ENCODE results near the gene TOR1AIP2.

Gene TOR1AIP2

DNA sequence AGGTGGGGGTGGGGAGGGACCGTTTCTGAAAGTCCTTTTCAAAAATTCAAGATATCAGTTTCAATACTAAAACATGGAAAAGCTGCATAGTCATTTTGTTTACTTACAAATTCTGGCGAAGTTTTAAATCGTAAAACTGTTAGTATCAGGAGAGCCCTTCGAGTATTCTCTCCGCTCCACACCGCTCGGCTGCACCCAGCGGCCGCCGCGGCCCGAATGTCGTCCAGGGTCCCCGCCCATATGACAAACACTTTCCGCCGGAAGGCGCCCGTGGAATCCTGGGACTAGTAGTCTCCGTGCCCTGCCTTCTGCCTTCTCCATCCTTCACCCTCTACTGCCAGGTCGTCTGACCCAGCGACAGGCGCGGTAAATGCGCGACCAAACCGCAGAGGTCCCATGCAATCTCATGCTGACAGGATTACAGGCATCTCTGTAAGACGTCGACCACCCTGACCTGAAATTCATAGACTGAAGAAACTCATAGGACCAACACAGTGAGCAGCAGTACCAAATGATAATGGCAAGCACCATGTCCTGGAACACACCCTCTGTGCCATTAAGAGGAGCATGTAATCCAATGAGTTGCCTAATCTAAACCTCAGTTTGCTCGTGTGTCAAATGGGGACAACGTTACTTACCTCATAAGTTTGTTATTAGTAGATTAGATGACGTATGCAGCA is at the start of gene TOR1AIP2:
Gene TOR1AIP2, minus strand, starts transcription at position 218 of the 680 bp plus-strand sequence. CDS start 25,138 bp downstream, outside the sequence.
- DNase-seq, result peak; percentile 37

DNA sequence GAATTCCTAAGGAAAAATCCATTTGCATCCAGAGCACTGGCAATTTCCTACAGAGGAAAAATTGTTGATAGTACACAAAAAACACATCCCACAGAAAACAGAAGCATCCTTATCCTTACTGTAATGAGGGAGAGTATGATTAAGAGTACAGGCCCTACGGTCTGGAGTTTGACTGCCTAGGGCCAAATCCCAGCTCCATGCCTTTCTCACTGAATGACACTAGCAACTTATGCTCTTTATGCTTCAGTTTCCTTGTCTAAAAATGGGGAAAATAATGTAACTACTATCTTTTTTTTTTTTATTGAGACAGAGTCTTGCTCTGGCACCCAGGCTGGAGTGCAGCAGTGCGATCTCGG is 49.2 kb upstream of the TOR1AIP2 start:
- no peak for DNase-seq

DNA sequence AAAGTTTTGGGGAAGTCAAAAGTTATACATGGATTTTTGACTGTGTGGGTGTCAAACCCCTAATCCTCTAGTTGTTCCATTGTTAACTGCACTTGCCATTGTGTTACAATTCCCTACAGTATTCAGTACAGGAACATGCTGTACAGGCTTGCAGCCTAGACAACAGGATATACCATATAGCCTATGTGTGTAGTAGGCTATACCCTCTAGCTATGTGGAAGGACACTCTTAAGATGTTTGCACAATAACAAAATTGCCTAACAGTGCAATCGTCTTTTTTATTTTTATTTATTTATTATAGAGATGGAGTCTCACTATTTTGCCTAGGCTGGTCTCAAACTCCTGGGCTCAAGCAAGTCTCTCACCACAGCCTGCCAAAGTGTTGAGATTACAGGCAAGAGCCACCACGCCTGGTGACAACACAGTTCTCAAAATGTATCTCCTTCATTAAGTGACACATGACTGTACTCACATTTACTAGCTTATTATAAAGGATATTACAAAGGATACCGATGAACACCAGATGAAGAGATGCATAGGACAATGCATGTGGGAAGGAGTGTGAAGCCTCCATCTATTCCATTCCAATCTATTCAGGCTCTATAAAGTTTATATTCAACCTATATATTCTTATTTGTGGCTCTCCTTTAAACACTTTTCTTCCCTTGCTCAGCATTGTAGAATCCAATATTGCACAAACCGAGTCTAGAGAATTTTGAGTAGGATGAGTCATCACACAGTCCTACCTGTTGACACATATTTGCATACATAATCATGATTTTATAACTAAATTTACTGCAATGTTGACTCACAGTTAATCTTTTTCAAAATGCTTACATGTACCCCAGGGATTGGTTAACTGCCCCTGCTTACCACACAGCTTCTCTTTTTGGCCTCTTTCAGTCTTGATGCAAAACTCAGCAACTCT is 48.6 kb upstream of the TOR1AIP2 start:
- DNase-seq, result no peak

DNA sequence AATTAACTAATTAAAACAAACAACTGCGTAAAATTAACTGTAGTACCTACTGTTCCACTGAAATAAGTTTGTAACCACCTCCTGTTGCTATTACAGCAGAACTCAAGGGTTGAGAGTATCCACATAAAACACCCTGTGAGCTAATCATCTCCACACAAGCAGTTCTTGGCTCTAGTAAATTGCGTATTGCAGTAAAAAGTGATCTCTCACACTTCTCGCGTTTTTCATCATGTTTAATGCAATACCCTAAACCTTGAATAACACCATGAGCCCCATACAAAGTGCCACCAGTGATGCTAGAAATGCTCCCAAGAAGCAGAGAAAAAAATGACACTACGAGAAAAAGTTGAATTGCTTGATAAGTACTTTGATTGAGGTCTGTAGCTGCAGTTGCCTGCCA is 47.7 kb upstream of the TOR1AIP2 start:
- no peak for DNase-seq

DNA sequence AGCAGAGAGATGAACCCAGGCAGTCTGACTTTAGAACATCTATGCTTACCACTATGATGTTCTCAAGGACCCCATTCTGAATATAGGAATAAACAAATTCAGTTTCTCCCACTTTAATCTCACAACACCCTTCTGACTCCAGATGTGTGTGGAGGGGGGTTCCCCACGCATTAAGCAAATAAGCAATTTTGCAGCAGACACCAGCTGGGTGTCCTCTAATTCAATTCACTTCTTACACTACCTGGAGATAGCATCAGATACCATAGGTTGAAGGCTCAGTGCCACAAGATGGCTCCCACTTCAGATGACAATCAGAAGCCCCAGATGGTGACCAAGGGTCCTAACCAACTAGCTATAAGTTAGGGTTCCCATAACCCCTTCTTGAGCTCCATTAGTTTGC is 46.7 kb upstream of the TOR1AIP2 start:
- no peak for DNase-seq

DNA sequence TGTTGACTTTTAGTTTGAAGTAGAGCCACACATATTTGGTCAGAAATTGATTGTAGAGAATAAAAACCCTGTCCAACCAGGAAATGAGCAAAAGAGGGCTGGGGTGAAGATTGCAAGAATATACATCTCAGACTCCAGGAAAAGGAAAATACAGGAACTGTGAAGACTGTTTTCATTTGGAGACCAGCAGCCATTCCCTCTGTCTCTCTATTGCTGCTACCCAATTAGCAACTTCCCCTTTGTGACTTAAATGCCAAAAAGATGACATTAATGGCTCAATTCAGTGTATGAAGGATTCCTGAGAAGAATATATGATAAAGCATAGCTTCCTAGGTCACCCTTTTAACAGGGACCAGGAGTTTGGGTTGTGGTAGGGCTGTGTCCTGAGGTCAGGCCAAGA is 45.4 kb upstream of the TOR1AIP2 start:
- DNase-seq, result no peak

DNA sequence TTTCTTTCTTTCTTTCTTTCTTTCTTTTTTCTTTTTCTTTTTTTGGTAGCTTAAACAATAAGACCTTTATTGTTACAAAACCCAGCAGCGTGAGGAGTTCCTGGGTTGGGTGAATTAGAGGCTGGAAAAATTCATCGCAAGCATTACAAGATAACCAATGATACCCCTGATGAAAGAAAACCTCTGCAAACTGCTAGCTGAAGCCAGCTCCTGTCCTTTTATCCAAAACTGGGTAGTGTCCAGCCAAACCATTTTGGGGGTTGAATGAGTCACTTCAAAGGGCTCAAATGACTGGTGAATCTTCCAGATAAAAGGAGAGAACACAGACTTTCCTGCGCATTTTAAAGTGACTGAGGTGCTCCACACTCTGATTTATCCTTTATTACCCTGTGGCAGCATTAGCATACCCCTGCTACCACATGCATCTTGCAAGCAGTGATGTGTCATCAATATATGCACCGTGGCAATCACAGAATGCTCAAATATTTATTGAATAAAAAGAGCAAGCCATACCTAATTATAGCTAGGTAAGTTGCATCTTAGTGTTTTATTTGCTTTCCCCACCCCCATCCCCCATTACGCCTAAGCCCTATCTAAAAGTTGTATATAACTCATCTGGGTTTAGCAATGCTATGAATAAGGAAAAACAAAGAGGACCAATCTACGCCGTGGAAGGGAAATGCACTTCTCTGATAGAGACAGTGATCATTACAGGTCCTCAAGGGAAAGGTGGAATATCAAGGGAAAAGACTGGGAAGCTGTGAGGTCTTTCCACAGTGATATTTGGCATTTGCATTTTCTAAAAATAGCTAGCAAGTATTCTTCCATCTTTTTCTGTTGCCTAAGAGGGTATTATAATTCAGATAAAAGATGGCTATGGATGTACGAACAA is 44.6 kb upstream of the TOR1AIP2 start:
- no peak for DNase-seq

DNA sequence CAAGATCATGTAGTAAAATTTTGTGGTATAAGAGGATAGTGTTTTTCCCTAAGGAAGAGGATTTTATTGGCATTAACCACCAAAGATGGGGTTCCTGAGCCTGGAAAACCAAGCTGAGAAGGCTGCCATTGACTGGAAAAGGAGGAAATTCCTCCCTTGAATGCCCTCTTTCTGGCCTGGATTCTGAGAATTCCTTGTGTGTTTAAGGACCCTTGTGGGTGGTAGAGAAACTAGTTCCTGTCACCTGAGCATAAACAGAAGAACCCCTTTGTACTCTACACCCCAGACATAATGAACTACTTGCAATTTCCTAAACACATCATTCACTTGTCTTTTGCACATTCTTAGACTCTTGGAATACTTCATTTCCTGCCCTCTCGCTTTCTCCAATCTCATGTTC is 43.9 kb upstream of the TOR1AIP2 start:
- DNase-seq, result no peak

DNA sequence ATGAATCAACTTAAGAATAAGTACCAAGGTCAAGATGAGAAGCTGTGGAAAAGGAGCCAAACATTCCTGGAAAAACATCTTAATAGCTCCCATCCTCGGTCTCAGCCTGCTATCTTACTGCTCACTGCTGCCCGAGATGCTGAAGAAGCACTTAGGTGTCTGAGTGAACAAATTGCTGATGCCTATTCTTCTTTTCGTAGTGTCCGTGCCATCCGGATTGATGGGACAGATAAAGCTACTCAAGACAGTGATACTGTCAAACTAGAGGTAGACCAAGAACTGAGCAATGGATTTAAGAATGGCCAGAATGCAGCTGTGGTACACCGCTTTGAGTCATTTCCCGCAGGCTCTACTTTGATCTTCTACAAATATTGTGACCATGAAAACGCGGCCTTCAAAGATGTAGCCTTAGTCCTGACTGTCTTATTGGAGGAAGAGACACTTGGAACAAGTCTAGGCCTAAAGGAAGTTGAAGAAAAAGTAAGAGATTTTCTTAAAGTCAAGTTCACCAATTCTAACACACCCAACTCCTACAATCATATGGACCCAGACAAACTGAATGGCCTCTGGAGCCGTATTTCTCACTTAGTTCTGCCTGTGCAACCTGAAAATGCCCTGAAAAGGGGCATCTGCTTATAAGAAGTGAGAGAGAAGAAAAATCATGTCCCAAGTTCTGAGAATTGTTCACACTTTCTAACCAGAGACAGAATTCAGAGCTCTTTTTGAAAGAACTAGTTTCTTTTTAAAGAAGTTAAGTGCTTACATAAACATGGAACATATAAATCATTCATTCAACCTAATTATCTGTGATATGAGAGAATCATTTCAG is 40.2 kb upstream of the TOR1AIP2 start:
- no peak for DNase-seq

DNA sequence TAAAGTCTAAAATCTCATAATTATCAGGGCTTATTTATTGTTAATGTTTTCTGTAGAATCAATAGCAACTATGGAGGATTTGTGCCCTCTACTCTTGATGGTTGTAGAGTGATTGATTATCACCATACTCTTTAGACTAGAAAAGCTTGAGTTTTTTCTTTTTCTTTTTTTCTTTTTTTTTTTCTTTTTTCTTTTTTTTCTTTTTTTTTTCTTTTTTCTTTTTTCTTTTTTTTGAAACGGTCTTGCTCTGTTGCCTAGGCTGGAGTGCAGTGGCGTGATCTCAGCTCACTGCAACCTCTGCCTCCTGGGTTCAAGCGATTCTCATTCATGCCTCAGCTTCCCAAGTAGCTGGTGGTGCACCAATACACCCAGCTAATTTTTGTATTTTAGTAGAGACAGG is 34.2 kb upstream of the TOR1AIP2 start:
- DNase-seq, result no peak

DNA sequence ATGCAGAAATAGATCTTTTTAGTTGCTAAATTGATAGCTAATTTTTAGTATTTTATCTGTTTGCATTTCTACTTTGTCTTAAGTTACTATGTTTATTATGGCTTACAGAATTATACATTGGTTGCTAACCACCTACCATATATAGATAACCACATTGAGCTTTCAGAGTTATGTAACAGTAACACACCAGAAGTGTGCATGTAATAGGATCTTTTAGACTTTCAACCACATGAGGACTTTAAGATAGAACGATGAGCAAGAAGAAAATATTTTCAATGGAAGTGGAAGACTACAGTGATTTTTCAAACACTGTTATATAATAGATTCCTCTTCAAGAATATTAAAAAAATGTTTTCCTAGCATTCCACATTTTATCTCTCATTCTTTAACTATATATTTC is 33.3 kb upstream of the TOR1AIP2 start:
- DNase-seq, result no peak

DNA sequence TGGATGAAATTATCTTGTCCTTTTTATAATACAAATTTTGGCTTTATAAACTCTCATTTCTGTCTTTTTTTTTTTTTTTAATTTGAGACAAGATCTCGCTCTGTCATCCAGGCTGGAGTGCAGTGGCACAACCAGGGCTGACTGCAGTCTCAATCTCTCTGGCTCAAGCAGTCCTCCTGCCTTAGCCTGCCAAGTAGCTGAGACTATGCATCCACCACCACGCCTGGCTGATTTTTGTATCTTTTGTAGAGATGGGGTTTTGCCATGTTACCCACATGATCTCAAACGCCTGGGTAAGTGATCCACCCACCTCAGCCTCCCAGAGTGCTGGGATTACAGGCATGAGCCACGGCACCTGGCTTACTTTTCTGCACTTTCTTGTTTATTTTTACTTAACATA is 12.0 kb upstream of the TOR1AIP2 start:
- DNase-seq, result no peak

DNA sequence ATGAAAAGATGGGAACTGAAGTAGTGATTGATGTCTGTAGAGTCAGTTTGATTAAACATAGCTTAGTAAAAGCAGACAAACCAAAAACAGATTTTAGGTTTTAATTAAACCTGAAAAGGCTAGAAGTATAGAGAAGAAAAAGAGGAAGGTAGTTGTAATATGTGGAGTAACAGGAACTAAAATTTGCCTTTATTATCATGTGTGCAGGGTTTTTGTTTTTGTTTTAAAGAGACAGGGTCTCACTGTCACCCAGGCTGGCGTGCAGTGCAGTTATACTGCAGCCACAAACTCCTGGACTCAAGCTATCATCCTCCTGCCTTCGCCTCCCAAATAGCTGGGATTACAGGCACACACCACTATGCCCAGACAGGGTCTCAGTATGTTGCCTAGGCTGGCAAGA is 10.5 kb upstream of the TOR1AIP2 start:
- DNase-seq, result no peak

DNA sequence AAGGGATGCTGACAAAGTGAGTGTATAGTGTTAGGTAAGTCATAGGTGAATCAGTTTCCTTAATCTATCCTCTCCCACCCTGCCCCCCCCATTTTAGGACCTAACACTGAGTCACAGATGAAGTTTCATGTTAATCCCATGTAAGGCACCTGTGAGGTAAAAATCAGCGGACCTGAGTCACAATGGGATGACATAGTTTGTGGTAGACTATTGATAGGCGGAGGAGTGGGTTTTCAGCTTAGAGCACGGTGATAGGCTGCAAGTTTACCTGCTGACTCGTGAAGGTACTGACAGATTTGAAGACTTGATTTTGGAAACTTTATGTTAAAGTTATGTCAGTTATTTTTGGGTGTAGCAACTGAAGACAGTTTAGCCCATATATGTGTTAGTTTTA is 6.1 kb upstream of the TOR1AIP2 start:
- no peak for DNase-seq

DNA sequence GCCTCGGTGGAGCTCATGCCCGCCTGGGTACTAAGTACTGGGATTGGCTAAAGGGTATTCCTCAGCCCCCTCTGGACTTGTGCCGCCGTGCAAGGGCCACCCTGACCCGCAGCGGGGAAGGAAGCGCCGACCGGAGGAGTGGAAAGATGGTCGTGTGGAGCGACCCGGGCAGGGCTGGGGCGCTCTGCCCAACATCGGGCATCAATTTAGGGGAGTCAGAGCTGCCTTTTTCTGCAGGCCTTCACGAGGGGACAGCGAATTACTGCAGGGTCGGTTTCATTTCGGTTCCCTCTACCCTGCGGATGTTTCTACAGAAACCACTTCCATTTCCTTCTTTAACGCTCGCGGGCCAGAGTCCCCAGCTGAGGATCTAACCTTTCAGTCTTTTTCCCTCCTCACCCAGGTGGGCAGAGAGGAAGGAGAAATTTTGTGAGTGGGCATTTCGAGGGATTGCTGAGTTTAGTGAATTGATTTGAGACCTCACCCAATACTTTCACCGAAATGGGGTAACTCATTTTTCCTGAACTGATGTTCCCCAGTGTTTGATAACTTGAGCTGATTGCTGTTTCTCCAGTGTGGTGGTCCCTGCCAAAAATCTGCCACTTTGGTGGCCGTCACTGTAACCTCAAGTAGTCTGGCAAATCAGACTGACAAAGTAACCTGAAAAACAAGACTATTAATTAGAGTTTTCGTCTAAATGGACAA is 5.6 kb upstream of the TOR1AIP2 start:
- DNase-seq, result peak; percentile 59

DNA sequence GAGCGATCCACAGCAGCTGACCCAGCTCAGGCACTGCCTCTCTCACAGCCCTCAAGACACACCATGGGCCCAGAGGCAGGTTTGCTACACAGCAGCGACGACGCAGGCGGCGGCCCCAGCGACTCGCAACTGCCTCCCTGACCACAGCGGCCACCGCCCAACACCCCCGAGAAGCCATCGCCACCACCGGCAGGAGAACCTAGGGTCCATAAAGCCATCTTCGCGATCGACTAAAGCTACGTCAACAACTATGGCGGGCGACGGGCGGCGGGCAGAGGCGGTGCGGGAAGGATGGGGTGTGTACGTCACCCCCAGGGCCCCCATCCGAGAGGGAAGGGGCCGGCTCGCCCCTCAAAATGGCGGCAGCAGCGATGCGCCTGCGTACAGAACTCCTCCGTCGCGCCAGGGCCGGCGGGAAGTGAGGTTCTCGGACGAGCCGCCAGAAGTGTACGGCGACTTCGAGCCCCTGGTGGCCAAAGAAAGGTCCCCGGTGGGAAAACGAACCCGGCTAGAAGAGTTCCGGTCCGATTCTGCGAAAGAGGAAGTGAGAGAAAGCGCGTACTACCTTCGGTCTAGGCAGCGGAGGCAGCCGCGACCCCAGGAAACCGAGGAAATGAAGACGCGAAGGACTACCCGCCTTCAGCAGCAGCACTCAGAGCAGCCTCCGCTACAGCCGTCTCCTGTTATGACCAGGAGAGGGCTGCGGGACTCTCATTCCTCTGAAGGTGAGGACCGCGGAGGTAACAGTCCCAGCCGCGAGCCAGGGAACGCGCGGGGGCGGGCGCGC is 4.8 kb upstream of the TOR1AIP2 start, which contains the start of gene TOR1AIP1:
Gene TOR1AIP1, plus strand, starts transcription at position 33 of the 787 bp plus-strand sequence. Its CDS starts 218 bp downstream, at position 251.
- peak; percentile 94 for DNase-seq

DNA sequence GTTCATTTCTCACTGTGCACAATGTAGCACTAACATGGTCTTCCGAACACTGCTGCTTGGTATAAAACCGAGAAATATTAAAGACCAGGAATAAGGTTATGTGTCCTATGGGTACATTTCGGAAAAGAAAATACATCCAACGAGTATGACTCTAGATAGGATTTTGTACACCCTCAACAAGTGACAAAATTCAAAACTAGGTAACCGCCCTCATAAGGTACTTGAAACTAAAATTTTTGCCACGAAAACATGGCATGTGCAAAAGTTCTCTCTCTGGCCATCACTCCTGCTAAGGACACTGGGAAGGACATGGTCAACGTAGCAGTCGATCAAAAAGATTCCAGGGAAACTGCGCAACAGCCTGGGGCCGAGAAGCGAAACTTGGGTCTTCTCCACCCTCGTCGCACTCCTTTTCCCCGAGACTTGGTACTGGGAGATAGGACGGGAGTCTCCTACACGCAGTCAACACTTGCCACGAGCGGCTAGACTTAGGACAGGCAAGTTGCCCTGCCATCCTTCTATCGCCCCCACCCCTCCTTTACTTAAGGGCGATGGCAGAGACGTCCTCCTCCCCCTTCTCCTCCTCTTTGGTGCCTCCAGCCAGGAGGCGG is 4.1 kb upstream of the TOR1AIP2 start:
- peak; percentile 57 for DNase-seq

DNA sequence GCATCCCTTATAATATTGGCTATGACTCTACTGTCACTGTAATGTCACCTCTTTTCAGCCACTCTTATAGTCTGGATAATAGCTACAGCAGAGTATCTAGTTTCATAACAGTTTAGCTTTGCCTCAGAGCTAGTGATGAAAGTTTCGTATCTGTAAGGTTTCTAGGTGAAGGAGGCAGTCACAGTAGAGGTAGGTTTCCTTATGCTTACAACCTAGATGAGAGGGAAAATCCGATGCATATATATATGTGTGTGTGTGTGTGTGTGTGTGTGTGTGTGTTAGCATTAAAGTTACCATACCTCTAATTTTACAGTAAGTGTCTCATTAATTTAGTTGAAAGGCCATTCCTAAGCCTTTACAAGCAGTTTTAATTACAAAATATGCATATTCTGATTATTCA is 2.2 kb upstream of the TOR1AIP2 start:
- DNase-seq, result no peak

DNA sequence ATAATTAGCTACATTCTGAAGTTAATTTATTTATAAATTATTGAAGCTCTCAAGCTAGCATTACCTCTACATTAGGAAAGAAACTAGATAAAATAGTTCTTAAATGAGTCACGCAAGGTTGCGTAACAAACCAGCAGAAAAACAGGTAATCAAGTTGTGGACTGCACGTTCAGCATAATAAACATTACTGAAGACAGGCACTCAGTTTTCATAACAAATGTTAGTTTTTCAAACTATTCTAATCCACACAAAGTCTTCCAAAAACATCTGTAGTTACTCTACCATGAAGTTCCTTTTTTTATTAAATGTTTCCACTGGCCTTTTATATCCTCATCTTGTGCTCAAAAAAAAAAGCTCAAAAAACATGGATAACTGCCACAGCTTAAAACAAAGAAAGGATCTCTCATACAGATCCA is 1.3 kb downstream of the TOR1AIP2 start:
- no peak for DNase-seq

DNA sequence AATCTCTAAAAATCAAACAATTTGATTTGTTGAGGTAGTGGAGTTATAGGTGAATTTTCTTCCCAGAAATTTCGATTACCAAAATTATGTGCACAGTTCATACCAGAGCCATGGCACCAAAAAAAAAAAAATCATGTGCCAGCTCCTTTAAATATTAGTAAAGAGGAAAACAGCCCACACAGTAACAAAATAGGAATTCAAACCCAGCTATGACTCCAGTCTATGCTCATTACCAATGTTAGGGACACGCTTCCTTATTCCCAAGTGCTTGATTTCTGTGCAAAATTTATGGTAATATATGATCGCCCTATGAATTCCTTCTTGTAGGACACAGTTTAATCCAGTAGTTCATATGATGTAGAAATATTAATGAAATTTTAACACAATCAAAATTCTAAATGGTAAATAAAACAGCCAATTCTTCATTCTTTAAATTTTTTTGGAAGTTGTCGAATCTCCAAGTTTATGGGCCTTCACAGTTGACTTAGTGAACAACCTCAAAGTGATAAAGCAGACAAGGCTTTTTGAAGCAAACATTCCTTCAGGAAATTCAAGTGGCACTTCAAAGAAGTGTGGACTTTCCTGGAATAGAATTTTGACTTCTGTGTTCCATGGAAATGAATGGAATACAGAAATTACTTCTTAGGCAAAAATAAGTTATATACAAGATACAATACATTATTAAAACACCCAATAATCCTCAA is 1.9 kb downstream of the TOR1AIP2 start:
- no peak for DNase-seq
